ENCODE data around the gene TMED6. TPM values are rescaled to one million over a fixed set of nuclear protein-coding genes. Genes with fewer than 3 reads are reported as not detected.

The TMED6 gene
- total and polyA plus RNA-seq, 2 donors from 2014 or later, result 2.6 to 11.5 TPM

DNA sequence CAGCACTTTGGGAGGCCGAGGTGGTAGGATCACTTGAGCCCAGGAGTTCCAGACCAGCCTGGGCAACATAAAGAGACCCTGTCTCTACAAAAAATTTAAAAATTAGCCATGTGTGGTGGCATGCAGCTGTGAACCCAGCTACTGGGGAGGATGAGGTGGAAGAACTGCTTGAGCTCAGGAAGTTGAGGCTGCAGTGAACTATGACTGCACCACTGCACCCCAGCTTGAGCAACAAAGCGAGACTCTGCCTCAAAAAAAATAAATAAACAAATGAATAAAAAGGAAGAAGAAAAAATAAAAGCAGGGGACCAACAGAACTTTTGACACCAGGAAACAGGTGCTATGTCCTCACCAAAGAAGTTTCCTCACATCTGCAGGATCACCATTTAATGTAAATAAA, 20.0 kb upstream of the TMED6 start:
- intact Hi-C loops (cut with DNase I), result no loop called here
- TF ChIP-seq, protein P1, sequence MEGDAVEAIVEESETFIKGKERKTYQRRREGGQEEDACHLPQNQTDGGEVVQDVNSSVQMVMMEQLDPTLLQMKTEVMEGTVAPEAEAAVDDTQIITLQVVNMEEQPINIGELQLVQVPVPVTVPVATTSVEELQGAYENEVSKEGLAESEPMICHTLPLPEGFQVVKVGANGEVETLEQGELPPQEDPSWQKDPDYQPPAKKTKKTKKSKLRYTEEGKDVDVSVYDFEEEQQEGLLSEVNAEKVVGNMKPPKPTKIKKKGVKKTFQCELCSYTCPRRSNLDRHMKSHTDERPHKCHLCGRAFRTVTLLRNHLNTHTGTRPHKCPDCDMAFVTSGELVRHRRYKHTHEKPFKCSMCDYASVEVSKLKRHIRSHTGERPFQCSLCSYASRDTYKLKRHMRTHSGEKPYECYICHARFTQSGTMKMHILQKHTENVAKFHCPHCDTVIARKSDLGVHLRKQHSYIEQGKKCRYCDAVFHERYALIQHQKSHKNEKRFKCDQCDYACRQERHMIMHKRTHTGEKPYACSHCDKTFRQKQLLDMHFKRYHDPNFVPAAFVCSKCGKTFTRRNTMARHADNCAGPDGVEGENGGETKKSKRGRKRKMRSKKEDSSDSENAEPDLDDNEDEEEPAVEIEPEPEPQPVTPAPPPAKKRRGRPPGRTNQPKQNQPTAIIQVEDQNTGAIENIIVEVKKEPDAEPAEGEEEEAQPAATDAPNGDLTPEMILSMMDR (IDR thresholded peaks at IDR 0.05; ENCODE audit: borderline replicate concordance, extremely low read depth, insufficient read depth), result no peak
- DNase-seq (no peak), FAIRE-seq (no peak)
- H3K9me3 ChIP-seq (ENCODE audit: control insufficient read depth in 2 of 3, insufficient read depth in 1 of 3, low read length in 3 of 3), result no peaks in the 10 kb centered on the region
- no peak overlapping the region for H3K9ac ChIP-seq (ENCODE audit: low read length in 3 of 3)
- no peaks in the 10 kb centered on the region for H3K4me1 ChIP-seq (ENCODE audit: control insufficient read depth in 2 of 3, insufficient read depth in 2 of 3, low read depth in 1 of 3, low read length in 3 of 3)
- H3K27me3 ChIP-seq (ENCODE audit: control insufficient read depth, insufficient read depth, low read length), result no peaks in the 10 kb centered on the region
- H3K36me3 ChIP-seq (ENCODE audit: control insufficient read depth in 2 of 3, insufficient read depth in 3 of 3, low read length in 3 of 3), result peaks cover 13 to 43% (median 30%) of the 10 kb centered on the region in 3 donors
- H3K4me3 ChIP-seq (ENCODE audit: low read length in 3 of 3), result no peak overlapping the region
- no peak overlapping the region for H3K27ac ChIP-seq (ENCODE audit: low read depth in 2 of 2, low read length in 2 of 2)

DNA sequence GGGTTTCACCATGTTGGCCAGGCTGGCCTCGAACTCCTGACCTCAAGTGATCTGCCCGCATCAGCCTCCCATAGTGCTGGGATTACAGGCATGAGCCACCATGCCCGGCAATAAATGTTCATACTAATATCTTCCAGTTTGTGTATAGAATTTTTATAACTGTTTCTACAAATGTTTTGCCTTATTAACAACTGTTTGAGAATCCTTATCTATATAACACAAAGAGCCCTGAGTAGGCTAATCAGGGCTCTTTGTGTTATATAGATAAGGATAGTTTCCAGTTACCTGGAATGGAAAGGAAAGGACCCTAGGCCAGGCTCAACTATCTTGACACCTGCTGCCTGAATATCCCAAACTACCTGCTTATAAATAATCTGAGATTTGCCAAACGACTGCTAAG, 17.3 kb upstream of the TMED6 start:
- Histone ChIP-seq H3K27ac (ENCODE audit: low read depth in 2 of 2, low read length in 2 of 2) (no peak overlapping the region), H3K4me1 (ENCODE audit: control insufficient read depth in 2 of 3, insufficient read depth in 2 of 3, low read depth in 1 of 3, low read length in 3 of 3) (no peaks in the 10 kb centered on the region), H3K9ac (ENCODE audit: low read length in 3 of 3) (no peak overlapping the region), H3K36me3 (ENCODE audit: control insufficient read depth in 2 of 3, insufficient read depth in 3 of 3, low read length in 3 of 3) (peaks cover 18 to 61% (median 36%) of the 10 kb centered on the region in 3 donors), H3K9me3 (ENCODE audit: control insufficient read depth in 2 of 3, insufficient read depth in 1 of 3, low read length in 3 of 3) (no peaks in the 10 kb centered on the region), H3K27me3 (ENCODE audit: control insufficient read depth, insufficient read depth, low read length) (no peaks in the 10 kb centered on the region), H3K4me3 (ENCODE audit: low read length in 3 of 3) (no peak overlapping the region)
- TF ChIP-seq, protein P1 (IDR thresholded peaks at IDR 0.05; ENCODE audit: borderline replicate concordance, extremely low read depth, insufficient read depth), result no peak
- DNase-seq (no peak), FAIRE-seq (no peak)
- intact Hi-C loops (cut with DNase I), result no loop called here

DNA sequence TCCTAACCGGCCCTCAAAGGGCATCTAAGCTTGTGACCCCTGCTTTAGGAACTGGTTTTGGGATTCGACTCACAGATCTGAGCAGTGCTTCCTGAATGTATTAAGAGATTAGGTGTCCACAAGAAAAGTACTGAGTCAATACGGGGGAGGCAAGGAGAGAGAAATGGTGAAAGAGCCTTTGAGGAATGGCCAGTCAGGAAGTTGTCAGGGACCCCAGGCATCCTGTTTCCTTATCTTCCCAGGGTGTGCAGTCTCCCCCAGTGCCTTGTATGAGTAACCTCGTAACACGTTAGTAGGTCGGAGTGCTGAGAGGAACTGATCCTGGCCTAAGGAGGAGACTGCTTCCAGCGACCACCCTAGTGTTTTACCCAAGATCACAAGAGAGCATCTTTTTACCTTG, 16.4 kb upstream of the TMED6 start:
- intact Hi-C loops (cut with DNase I), result no loop called here
- Histone ChIP-seq H3K4me1 (ENCODE audit: control insufficient read depth in 2 of 3, insufficient read depth in 2 of 3, low read depth in 1 of 3, low read length in 3 of 3) (no peaks in the 10 kb centered on the region), H3K9ac (ENCODE audit: low read length in 3 of 3) (no peak overlapping the region), H3K27ac (ENCODE audit: low read depth in 2 of 2, low read length in 2 of 2) (no peak overlapping the region), H3K27me3 (ENCODE audit: control insufficient read depth, insufficient read depth, low read length) (no peaks in the 10 kb centered on the region), H3K36me3 (ENCODE audit: control insufficient read depth in 2 of 3, insufficient read depth in 3 of 3, low read length in 3 of 3) (peaks cover 18 to 61% (median 38%) of the 10 kb centered on the region in 3 donors), H3K4me3 (ENCODE audit: low read length in 3 of 3) (no peak overlapping the region), H3K9me3 (ENCODE audit: control insufficient read depth in 2 of 3, insufficient read depth in 1 of 3, low read length in 3 of 3) (no peaks in the 10 kb centered on the region)
- TF ChIP-seq, protein P1 (IDR thresholded peaks at IDR 0.05; ENCODE audit: borderline replicate concordance, extremely low read depth, insufficient read depth), result no peak
- FAIRE-seq (no peak), DNase-seq (peak in 1 of 5 donors; percentile 3)

- no peak for DNase-seq
- Histone ChIP-seq H3K4me1 (ENCODE audit: control insufficient read depth in 2 of 3, insufficient read depth in 2 of 3, low read depth in 1 of 3, low read length in 3 of 3) (no peaks in the 10 kb centered on the region), H3K4me3 (ENCODE audit: low read length in 3 of 3) (no peak overlapping the region), H3K27me3 (ENCODE audit: control insufficient read depth, insufficient read depth, low read length) (no peaks in the 10 kb centered on the region), H3K9me3 (ENCODE audit: control insufficient read depth in 2 of 3, insufficient read depth in 1 of 3, low read length in 3 of 3) (no peaks in the 10 kb centered on the region), H3K36me3 (ENCODE audit: control insufficient read depth in 2 of 3, insufficient read depth in 3 of 3, low read length in 3 of 3) (peaks cover 16 to 56% (median 38%) of the 10 kb centered on the region in 3 donors), H3K27ac (ENCODE audit: low read depth in 2 of 2, low read length in 2 of 2) (no peak overlapping the region), H3K9ac (ENCODE audit: low read length in 3 of 3) (no peak overlapping the region)
- TF ChIP-seq, protein P1 (IDR thresholded peaks at IDR 0.05; ENCODE audit: borderline replicate concordance, extremely low read depth, insufficient read depth), result no peak
- no peak for FAIRE-seq
- intact Hi-C loops (cut with DNase I), result no loop called here
These were observed 14.8 kb upstream of the TMED6 start for GRCh38 chr16:69366431-69366830.

Data from kidney (tissue), 14 donors.